CD14-positive monocyte (primary cell): ENCODE results near the gene MIA2. TPM values are rescaled to one million over a fixed set of nuclear protein-coding genes. Genes with fewer than 3 reads are reported as not detected.

ENCODE experiments used
- DNase-seq, 3 donors: peaks; one replicate each; pipeline ENCODE4 v3.0.0-alpha.2; 2011 to 2022
- H2AFZ ChIP-seq: 2 replicates; pipeline ENCODE4 v1.6.0; 2012; ENCODE audit warnings: mild to moderate bottlenecking, low read depth, low read length, inconsistent platforms; ENCODE audit not compliant: insufficient read depth, poor library complexity, severe bottlenecking
- H3K27ac ChIP-seq, 2 donors: 1 replicate in 1 of 2; 2 replicates in 1 of 2; pipeline ENCODE4 v1.5.1; 2012 to 2013; ENCODE audit warnings: low read length in 2 of 2, control low read depth in 1 of 2, inconsistent platforms in 1 of 2, low read depth in 1 of 2, mild to moderate bottlenecking in 1 of 2
- H3K27me3 ChIP-seq, 2 donors: one replicate each; pipeline versions ENCODE4 v1.6.0 to v1.6.1; 2011 to 2013; ENCODE audit warnings: low read length in 2 of 2; ENCODE audit not compliant: control insufficient read depth in 2 of 2, insufficient read depth in 2 of 2
- H3K36me3 ChIP-seq, 2 donors: replicated peaks in 1 of 2; 1 replicate in 1 of 2; 2 replicates in 1 of 2; pipeline versions ENCODE4 v1.5.1 to v1.6.1; 2012 to 2013; ENCODE audit warnings: low read length in 2 of 2, control low read depth in 1 of 2, inconsistent platforms in 1 of 2, mild to moderate bottlenecking in 1 of 2; ENCODE audit not compliant: insufficient read depth in 2 of 2, control insufficient read depth in 1 of 2
- H3K4me1 ChIP-seq, 2 donors: 1 replicate in 1 of 2; 2 replicates in 1 of 2; pipeline versions ENCODE4 v1.5.1 to v1.6.1; 2012 to 2013; ENCODE audit warnings: low read length in 2 of 2, control low read depth in 1 of 2, inconsistent platforms in 1 of 2, mild to moderate bottlenecking in 1 of 2, moderate library complexity in 1 of 2; ENCODE audit not compliant: insufficient read depth in 2 of 2, control insufficient read depth in 1 of 2
- H3K4me2 ChIP-seq: replicated peaks from 2 replicates; pipeline ENCODE3; 2012; ENCODE audit warnings: low read length, moderate library complexity, mild to moderate bottlenecking; ENCODE audit not compliant: poor library complexity, severe bottlenecking; ENCODE audit errors: extremely low read depth
- H3K4me3 ChIP-seq, 3 experiments: fragments of 200-600 bp in 1 of 3; sonication (generic) in 1 of 3; replicated peaks in 1 of 3; 1 replicate in 2 of 3; 2 replicates in 1 of 3; pipeline ENCODE4 v1.5.1; 2011 to 2013; ENCODE audit warnings: low read length in 3 of 3, mild to moderate bottlenecking in 3 of 3, control low read depth in 2 of 3, low read depth in 2 of 3, inconsistent platforms in 1 of 3, moderate library complexity in 1 of 3
- H3K79me2 ChIP-seq: 2 replicates; pipeline ENCODE4 v1.6.0; 2012; ENCODE audit warnings: mild to moderate bottlenecking, control low read depth, inconsistent platforms, low read length, moderate library complexity; ENCODE audit not compliant: insufficient read depth
- H3K9ac ChIP-seq: 2 replicates; pipeline ENCODE4 v1.6.0; 2017; ENCODE audit warnings: low read length, mild to moderate bottlenecking; ENCODE audit not compliant: insufficient read depth, poor library complexity, severe bottlenecking
- H3K9me3 ChIP-seq, 2 donors: replicated peaks in 1 of 2; 1 replicate in 1 of 2; 2 replicates in 1 of 2; pipeline versions ENCODE4 v1.5.1 to v1.6.1; 2012 to 2013; ENCODE audit warnings: low read length in 2 of 2, control low read depth in 1 of 2; ENCODE audit not compliant: control insufficient read depth in 1 of 2, insufficient read depth in 1 of 2
- H4K20me1 ChIP-seq: 2 replicates; pipeline ENCODE4 v1.6.0; 2012; ENCODE audit warnings: mild to moderate bottlenecking, low read length, control low read depth, moderate library complexity; ENCODE audit not compliant: insufficient read depth
- H3K27ac Mint-ChIP-seq, 7 donors: one replicate each; pipeline ENCODE4 v1.8.0; 2020; ENCODE audit warnings: mild to moderate bottlenecking in 7 of 7, mixed read lengths in 7 of 7, moderate library complexity in 6 of 7, inconsistent platforms in 2 of 7
- H3K27me3 Mint-ChIP-seq, 3 donors: one replicate each; pipeline ENCODE4 v1.8.0; 2021 to 2022; ENCODE audit warnings: low read depth in 3 of 3, mild to moderate bottlenecking in 3 of 3, mixed read lengths in 3 of 3, moderate library complexity in 3 of 3, inconsistent platforms in 1 of 3
- H3K36me3 Mint-ChIP-seq, 2 donors: one replicate each; pipeline ENCODE4 v1.8.0; 2020; ENCODE audit warnings: mixed read lengths in 2 of 2, inconsistent platforms in 1 of 2, mild to moderate bottlenecking in 1 of 2
- H3K4me1 Mint-ChIP-seq: one replicate; pipeline ENCODE4 v1.8.0; 2020; ENCODE audit warnings: mild to moderate bottlenecking, mixed read lengths
- H3K4me3 Mint-ChIP-seq, 2 donors: one replicate each; pipeline ENCODE4 v1.8.0; 2020; ENCODE audit warnings: mild to moderate bottlenecking in 2 of 2, mixed read lengths in 2 of 2, moderate library complexity in 1 of 2
- H3K9me3 Mint-ChIP-seq, 7 donors: one replicate each; pipeline ENCODE4 v1.8.0; 2020 to 2022; ENCODE audit warnings: mixed read lengths in 7 of 7, mild to moderate bottlenecking in 6 of 7, moderate library complexity in 6 of 7, inconsistent platforms in 2 of 7
- WGBS: methylation state at CpG from one replicate; pipeline ENCODE4 v1.1.5; 2013; ENCODE audit warnings: missing lambda C conversion rate; ENCODE audit not compliant: insufficient coverage; 5-methylcytosine and 5-hydroxymethylcytosine counted together
- intact Hi-C, 2 donors: fragments of 100-400 bp; cut with micrococcal nuclease; formaldehyde crosslinking; loops; one replicate each; pipeline versions ENCODE4 v1.15.0 to v1.15.1; 2023
- polyA plus RNA-seq, 3 donors: library from polyadenylated mRNA; depleted of rRNA in 1 of 3; unstranded in 2 of 3; stranded (reverse) in 1 of 3; fragments of 300-500 nt in 2 of 3; fragments of >200 nt in 1 of 3; fragmentation: Illumina TruSeq in 2 of 3; gene quantifications; 1 replicate in 2 of 3; 2 replicates in 1 of 3; pipeline ENCODE4 v1.2.3, GENCODE V29; 2012 to 2021
- TF ChIP-seq, protein P1 (sequence below): fragments of 200-600 bp; IDR thresholded peaks from one replicate; pipeline ENCODE4 v1.8.0; 2022; ENCODE audit warnings: antibody characterized with exemption, mild to moderate bottlenecking

Gene MIA2
- polyA plus RNA-seq, 3 donors: 19.1 to 24.6 (median 20.0) TPM

GRCh38 chr14:39243831-39244230 is 10.1 kb downstream of the MIA2 start:
- H3K36me3 Mint-ChIP-seq: no peaks in the 10 kb centered on the region
- intact Hi-C loops: no loop called here

GRCh38 chr14:39246618-39247017 is 12.9 kb downstream of the MIA2 start:
- no peak overlapping the region for H2AFZ ChIP-seq
- no peak overlapping the region for H3K4me3 ChIP-seq
- no peaks in the 10 kb centered on the region for H3K4me1 Mint-ChIP-seq
- no peaks in the 10 kb centered on the region for H3K27me3 ChIP-seq
- H3K79me2 ChIP-seq: no peaks in the 10 kb centered on the region
- peaks cover 0 to 2% (median 0%) of the 10 kb centered on the region in 7 donors for H3K9me3 Mint-ChIP-seq
- WGBS: no CpG with 5 or more reads among the region's 1 CpG
- H3K27ac ChIP-seq: no peak overlapping the region
- H3K27me3 Mint-ChIP-seq: peaks cover 0 to 5% (median 0%) of the 10 kb centered on the region in 3 donors
- no peaks in the 10 kb centered on the region for H4K20me1 ChIP-seq
- H3K4me2 ChIP-seq: no peak overlapping the region
- no peaks in the 10 kb centered on the region for H3K36me3 ChIP-seq
- H3K9me3 ChIP-seq: no peaks in the 10 kb centered on the region
- TF ChIP-seq, protein P1, sequence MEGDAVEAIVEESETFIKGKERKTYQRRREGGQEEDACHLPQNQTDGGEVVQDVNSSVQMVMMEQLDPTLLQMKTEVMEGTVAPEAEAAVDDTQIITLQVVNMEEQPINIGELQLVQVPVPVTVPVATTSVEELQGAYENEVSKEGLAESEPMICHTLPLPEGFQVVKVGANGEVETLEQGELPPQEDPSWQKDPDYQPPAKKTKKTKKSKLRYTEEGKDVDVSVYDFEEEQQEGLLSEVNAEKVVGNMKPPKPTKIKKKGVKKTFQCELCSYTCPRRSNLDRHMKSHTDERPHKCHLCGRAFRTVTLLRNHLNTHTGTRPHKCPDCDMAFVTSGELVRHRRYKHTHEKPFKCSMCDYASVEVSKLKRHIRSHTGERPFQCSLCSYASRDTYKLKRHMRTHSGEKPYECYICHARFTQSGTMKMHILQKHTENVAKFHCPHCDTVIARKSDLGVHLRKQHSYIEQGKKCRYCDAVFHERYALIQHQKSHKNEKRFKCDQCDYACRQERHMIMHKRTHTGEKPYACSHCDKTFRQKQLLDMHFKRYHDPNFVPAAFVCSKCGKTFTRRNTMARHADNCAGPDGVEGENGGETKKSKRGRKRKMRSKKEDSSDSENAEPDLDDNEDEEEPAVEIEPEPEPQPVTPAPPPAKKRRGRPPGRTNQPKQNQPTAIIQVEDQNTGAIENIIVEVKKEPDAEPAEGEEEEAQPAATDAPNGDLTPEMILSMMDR: no peak
- H3K36me3 Mint-ChIP-seq: no peaks in the 10 kb centered on the region
- no peaks in the 10 kb centered on the region for H3K4me1 ChIP-seq
- no peak for DNase-seq
- intact Hi-C loops: no loop called here
- no peak overlapping the region for H3K4me3 Mint-ChIP-seq
- no peak overlapping the region for H3K27ac Mint-ChIP-seq
- no peak overlapping the region for H3K9ac ChIP-seq

More at GRCh38 chr14:39243831-39244230, 10.1 kb downstream of the MIA2 start:
- DNase-seq: no peak
- Histone ChIP-seq H3K27me3 (no peaks in the 10 kb centered on the region), H3K4me1 (no peaks in the 10 kb centered on the region), H3K36me3 (no peaks in the 10 kb centered on the region), H3K9ac (no peak overlapping the region), H2AFZ (no peak overlapping the region), H3K4me2 (no peak overlapping the region), H3K27ac (no peak overlapping the region), H3K4me3 (no peak overlapping the region), H3K9me3 (no peaks in the 10 kb centered on the region), H4K20me1 (no peaks in the 10 kb centered on the region), H3K79me2 (no peaks in the 10 kb centered on the region)
- WGBS: no CpG with 5 or more reads among the region's 3 CpGs
- TF ChIP-seq, protein P1: no peak
- Mint-ChIP-seq H3K27me3 (peaks cover 0 to 5% (median 0%) of the 10 kb centered on the region in 3 donors), H3K27ac (no peak overlapping the region), H3K4me3 (no peak overlapping the region), H3K4me1 (no peaks in the 10 kb centered on the region), H3K9me3 (peaks cover 0 to 2% (median 0%) of the 10 kb centered on the region in 7 donors)
